Muscle layer of colon (tissue), 2 donors: ENCODE results near the gene DLX6.
A peak's percentile ranks its signal among the peaks of the same experiment; 100 is the strongest.

ENCODE experiments used
- H3K27ac ChIP-seq: one replicate; pipeline ENCODE4 v1.7.0; 2013; ENCODE audit warnings: low read depth, mild to moderate bottlenecking, low read length, moderate library complexity
- H3K27me3 ChIP-seq, 2 donors: one replicate each; pipeline ENCODE4 v1.7.0; 2013; ENCODE audit warnings: low read length in 2 of 2, mild to moderate bottlenecking in 2 of 2; ENCODE audit not compliant: insufficient read depth in 2 of 2, control insufficient read depth in 1 of 2
- H3K36me3 ChIP-seq: one replicate; pipeline ENCODE4 v1.7.0; 2013; ENCODE audit warnings: mild to moderate bottlenecking, low read length; ENCODE audit not compliant: insufficient read depth
- H3K4me1 ChIP-seq: one replicate; pipeline ENCODE4 v1.7.0; 2013; ENCODE audit warnings: mild to moderate bottlenecking, low read length; ENCODE audit not compliant: insufficient read depth
- H3K4me3 ChIP-seq, 2 donors: one replicate each; pipeline ENCODE4 v1.7.0; 2013; ENCODE audit warnings: low read length in 2 of 2, low read depth in 1 of 2, mild to moderate bottlenecking in 1 of 2, moderate library complexity in 1 of 2
- H3K9ac ChIP-seq: one replicate; pipeline ENCODE4 v1.7.0; 2013; ENCODE audit warnings: low read length
- H3K9me3 ChIP-seq: one replicate; pipeline ENCODE4 v1.7.0; 2013; ENCODE audit warnings: mild to moderate bottlenecking, low read length
- donor health status: abdominal sarcoma.
- donor health status: Adenocarcinoma of cecum.

Gene DLX6

GRCh38 chr7:96996958-96997511 lies 8.3 kb upstream of the DLX6 start:
- Histone ChIP-seq H3K4me3 (no peak overlapping the region), H3K9me3 (peaks cover 7% of the 10 kb centered on the region), H3K27me3 (peaks cover 93 to 95% of the 10 kb centered on the region in 2 donors), H3K9ac (no peak overlapping the region), H3K4me1 (no peaks in the 10 kb centered on the region), H3K36me3 (no peaks in the 10 kb centered on the region), H3K27ac (no peak overlapping the region)

GRCh38 chr7:96997512-96998032 lies 7.8 kb upstream of the DLX6 start:
- H3K27me3 ChIP-seq, result peaks cover 93 to 95% of the 10 kb centered on the region in 2 donors
- H3K36me3 ChIP-seq, result no peaks in the 10 kb centered on the region
- no peak overlapping the region for H3K4me3 ChIP-seq
- H3K4me1 ChIP-seq, result no peaks in the 10 kb centered on the region
- H3K9ac ChIP-seq, result no peak overlapping the region
- no peak overlapping the region for H3K27ac ChIP-seq
- H3K9me3 ChIP-seq, result peaks cover 7% of the 10 kb centered on the region

GRCh38 chr7:96998333-96998732 lies 7.0 kb upstream of the DLX6 start:
- Histone ChIP-seq H3K27me3 (peaks cover 93 to 95% of the 10 kb centered on the region in 2 donors), H3K27ac (no peak overlapping the region), H3K9me3 (peaks cover 7% of the 10 kb centered on the region), H3K36me3 (no peaks in the 10 kb centered on the region), H3K4me1 (no peaks in the 10 kb centered on the region), H3K9ac (no peak overlapping the region), H3K4me3 (no peak overlapping the region)

GRCh38 chr7:96998744-96999143 lies 6.6 kb upstream of the DLX6 start:
- no peaks in the 10 kb centered on the region for H3K4me1 ChIP-seq
- H3K27ac ChIP-seq, result no peak overlapping the region
- no peaks in the 10 kb centered on the region for H3K36me3 ChIP-seq
- H3K27me3 ChIP-seq, result peaks cover 93 to 95% of the 10 kb centered on the region in 2 donors
- H3K4me3 ChIP-seq, result no peak overlapping the region
- H3K9ac ChIP-seq, result no peak overlapping the region
- H3K9me3 ChIP-seq, result peaks cover 7% of the 10 kb centered on the region

GRCh38 chr7:97001221-97001620 lies 4.1 kb upstream of the DLX6 start:
- Histone ChIP-seq H3K9me3 (peaks cover 7% of the 10 kb centered on the region), H3K27me3 (peaks cover 93% of the 10 kb centered on the region in 2 donors), H3K9ac (no peak overlapping the region), H3K4me3 (no peak overlapping the region), H3K36me3 (no peaks in the 10 kb centered on the region), H3K4me1 (peaks cover 9% of the 10 kb centered on the region), H3K27ac (no peak overlapping the region)

- Histone ChIP-seq H3K36me3 (no peaks in the 10 kb centered on the region), H3K9me3 (peaks cover 7% of the 10 kb centered on the region), H3K9ac (no peak overlapping the region), H3K27me3 (peaks cover 89 to 91% of the 10 kb centered on the region in 2 donors), H3K27ac (no peak overlapping the region), H3K4me1 (peaks cover 9% of the 10 kb centered on the region), H3K4me3 (no peak overlapping the region)
These were observed 3.4 kb upstream of the DLX6 start for GRCh38 chr7:97001656-97002554.

- peaks cover 9% of the 10 kb centered on the region for H3K4me1 ChIP-seq
- no peaks in the 10 kb centered on the region for H3K36me3 ChIP-seq
- peaks cover 3% of the 10 kb centered on the region for H3K9me3 ChIP-seq
- H3K27ac ChIP-seq, result no peak overlapping the region
- H3K4me3 ChIP-seq, result no peak overlapping the region
- no peak overlapping the region for H3K9ac ChIP-seq
- H3K27me3 ChIP-seq, result peaks cover 89 to 91% of the 10 kb centered on the region in 2 donors
These were observed 2.6 kb upstream of the DLX6 start for GRCh38 chr7:97002555-97003261.

- Histone ChIP-seq H3K4me1 (peaks cover 9% of the 10 kb centered on the region), H3K9ac (no peak overlapping the region), H3K9me3 (peaks cover 3% of the 10 kb centered on the region), H3K4me3 (no peak overlapping the region), H3K27ac (no peak overlapping the region), H3K36me3 (no peaks in the 10 kb centered on the region), H3K27me3 (peaks cover 87 to 91% of the 10 kb centered on the region in 2 donors)
These were observed 1.8 kb upstream of the DLX6 start for GRCh38 chr7:97003262-97004246.

GRCh38 chr7:97004247-97005182 lies 838 bp upstream of the DLX6 start:
- no peak overlapping the region for H3K9ac ChIP-seq
- H3K27ac ChIP-seq, result no peak overlapping the region
- peak overlapping the region in 1 of 2 donors; percentile 31 for H3K4me3 ChIP-seq
- H3K36me3 ChIP-seq, result no peaks in the 10 kb centered on the region
- peaks cover 9% of the 10 kb centered on the region for H3K4me1 ChIP-seq
- peaks cover 87 to 91% of the 10 kb centered on the region in 2 donors for H3K27me3 ChIP-seq
- peaks cover 3% of the 10 kb centered on the region for H3K9me3 ChIP-seq
